Esophagus squamous epithelium (tissue), 4 donors: ENCODE data around the gene OR7D4.
A peak's percentile ranks its signal among the peaks of the same experiment; 100 is the strongest.

ENCODE experiments used
- CTCF ChIP-seq, 6 experiments: fragments of 450-650 bp in 4 of 6; fragments of 200-600 bp in 2 of 6; sonication (generic) in 2 of 6; IDR thresholded peaks; one replicate each; pipeline ENCODE4 v1.5.1; 2016 to 2019; ENCODE audit warnings: antibody characterized with exemption in 6 of 6, mild to moderate bottlenecking in 4 of 6, moderate library complexity in 4 of 6
- POLR2A ChIP-seq, 4 donors: fragments of 450-650 bp; IDR thresholded peaks; one replicate each; pipeline ENCODE4 v1.6.1; 2017; ENCODE audit warnings: antibody characterized with exemption in 4 of 4, mild to moderate bottlenecking in 4 of 4, moderate library complexity in 3 of 4

DNA sequence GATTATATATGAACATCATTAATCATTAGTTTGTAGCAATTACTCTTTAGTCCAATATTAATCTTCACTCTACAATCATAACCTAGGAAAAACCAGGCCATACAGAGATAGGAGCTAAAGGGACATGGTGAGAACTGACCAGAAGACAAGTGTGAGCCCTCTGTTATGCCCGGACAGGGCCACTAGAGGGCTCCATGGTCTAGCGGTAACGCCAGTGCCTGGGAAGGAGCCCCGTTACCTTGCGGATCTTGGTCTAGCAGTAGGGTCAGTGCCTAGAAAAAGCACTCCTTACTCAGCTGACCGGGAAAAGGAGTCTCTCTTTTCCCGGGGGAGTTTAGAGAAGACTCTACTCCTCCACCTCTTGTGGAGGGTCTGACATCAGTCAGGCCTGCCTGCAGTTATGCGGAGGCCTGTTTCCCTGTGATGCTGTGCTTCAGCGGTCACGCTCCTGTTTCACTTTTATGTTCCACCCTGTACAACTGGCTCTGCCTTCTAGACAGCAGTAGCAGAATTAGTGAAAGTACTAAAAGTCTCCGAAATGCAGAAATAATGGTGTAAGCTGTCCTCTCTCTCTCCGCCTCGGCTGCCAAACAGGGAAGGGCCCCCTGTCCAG is 13.8 kb downstream of the OR7D4 start:
- TF ChIP-seq CTCF (IDR thresholded peaks at IDR 0.05) (peak in 5 of 6 experiments; percentile 61 to 88 (median 79)), POLR2A (IDR thresholded peaks at IDR 0.05) (no peak)
